Measurements from ENCODE around the gene HCN2.

Gene HCN2

DNA sequence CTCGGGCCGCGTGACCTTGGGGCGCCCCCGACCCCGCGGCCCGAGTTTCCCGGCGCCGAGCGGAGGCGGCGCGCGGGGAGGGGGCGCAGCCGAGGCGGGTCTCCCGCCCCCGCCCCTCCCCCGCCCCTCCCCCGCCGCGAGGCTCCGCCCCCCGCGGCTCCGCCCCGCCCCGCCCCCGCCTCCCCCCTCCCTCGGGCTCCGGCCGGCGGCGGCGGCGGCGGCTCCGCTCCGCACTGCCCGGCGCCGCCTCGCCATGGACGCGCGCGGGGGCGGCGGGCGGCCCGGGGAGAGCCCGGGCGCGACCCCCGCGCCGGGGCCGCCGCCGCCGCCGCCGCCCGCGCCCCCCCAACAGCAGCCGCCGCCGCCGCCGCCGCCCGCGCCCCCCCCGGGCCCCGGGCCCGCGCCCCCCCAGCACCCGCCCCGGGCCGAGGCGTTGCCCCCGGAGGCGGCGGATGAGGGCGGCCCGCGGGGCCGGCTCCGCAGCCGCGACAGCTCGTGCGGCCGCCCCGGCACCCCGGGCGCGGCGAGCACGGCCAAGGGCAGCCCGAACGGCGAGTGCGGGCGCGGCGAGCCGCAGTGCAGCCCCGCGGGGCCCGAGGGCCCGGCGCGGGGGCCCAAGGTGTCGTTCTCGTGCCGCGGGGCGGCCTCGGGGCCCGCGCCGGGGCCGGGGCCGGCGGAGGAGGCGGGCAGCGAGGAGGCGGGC lies at the start of gene HCN2:
Gene HCN2 (plus strand): TSS at position 189 of the 703 bp plus-strand sequence. CDS start 65 bp downstream, at position 254.
- DNase-seq: peak in 1 of 3 donors; percentile 38

DNA sequence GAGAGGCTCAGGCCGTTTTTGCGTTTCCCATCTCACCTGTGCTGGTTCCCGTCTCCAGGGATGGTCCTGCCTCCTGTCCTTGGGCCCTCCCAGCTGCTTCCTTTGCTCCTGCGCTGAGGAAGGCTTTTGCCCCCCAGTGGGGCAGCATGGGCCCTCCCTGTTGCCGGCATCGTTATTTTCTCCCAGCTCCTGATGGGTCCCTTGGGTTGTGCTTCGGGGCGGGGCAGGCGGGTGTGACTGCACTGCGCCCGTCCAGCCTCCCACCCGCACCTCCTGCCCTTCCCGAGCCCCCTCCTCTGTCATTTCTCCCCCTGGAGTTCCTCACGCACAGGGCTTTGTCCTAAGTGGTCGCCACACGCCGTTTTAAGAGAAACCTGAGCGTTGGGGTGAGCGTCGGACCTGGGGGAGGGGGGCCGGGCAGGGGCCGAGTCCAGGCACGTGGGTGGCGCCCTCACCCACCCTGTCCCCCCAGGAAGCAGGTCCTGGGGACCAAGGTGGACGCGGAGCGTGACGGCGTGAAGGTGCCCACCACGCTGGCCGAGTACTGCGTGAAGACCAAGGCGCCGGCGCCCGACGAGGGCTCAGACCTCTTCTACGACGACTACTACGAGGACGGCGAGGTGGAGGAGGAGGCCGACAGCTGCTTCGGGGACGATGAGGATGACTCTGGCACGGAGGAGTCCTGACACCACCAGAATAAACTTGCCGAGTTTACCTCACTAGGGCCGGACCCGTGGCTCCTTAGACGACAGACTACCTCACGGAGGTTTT lies 48.6 kb upstream of the HCN2 start:
- DNase-seq: no peak

DNA sequence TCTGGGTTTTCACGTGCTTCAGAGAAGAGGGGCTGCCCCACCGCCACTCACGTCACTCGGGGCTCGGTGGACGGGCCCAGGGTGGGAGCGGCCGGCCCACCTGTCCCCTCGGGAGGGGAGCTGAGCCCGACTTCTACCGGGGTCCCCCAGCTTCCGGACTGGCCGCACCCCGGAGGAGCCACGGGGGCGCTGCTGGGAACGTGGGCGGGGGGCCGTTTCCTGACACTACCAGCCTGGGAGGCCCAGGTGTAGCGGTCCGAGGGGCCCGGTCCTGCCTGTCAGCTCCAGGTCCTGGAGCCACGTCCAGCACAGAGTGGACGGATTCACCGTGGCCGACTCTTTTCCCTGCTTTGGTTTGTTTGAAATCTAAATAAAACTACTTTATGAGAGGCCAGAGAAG lies 48.0 kb upstream of the HCN2 start:
- DNase-seq: no peak

DNA sequence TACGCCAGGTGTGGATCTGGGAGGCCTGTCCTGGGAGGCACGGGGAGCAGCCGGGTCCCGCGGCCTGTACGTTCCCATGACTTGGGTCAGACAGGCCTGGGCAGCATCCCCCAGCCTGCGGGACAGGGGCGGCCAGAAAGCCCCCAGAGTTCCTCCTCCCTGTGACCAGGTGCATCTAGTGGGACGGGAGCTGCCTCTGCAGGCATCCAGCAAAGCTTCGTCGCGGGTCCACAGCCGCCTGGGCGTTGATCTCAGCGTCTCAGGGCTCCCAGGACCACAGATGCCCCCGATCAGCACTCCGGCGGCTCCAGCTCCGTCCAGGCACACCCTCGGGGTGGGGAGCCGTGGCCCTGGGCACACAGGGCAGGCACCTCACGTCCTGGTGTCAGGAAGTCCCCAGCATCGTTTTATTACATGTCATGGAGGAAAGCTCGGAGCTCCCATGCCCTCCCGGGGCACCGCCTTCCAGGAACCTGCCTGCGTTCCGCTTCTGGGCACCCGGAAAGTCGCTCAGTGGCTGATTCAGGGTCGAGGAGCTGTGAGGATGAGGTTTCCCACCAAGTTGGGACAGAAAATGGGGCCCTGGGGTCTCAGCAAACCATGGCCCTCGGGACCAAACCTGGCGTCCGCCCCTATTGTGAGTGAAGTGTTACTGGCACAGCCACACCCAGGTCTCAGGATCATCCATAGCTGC lies 47.4 kb upstream of the HCN2 start:
- DNase-seq: no peak

DNA sequence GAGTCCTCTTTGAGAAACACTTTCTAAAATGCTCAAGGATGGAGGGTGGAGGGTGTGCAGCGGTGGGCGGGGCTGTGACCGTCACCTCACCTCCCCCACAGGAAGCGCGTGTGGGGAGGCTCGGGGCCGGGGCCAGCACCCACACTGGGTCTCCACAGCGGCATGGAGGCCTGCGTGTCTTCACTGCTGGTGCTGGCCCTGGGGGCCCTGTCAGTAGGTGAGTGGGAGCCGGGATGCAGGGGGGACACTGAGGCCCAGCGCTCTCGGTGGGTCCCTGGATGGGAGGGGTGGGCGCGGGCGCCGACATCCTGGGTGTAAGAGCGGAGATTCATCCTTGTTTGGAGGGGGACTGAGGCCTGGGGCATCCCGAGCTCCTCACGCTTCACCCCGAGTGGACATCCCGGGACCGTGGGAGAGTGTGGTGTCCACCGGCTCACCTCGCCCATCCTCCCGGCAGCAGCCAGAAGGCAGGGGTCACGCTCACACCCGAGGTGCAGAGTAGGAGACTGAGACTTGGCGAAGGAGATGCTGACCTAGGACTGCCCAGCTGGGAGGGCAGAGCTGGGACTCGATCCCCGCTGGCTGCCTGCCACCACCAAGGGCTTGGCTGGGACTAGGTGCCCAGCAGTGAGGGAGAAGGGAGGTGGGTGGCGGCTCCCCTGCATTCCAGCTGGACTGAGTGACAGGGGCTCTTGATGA lies 45.6 kb upstream of the HCN2 start, which contains the start of gene GZMM:
Gene GZMM (plus strand): TSS at position 144 of the 699 bp plus-strand sequence. CDS start 19 bp downstream, at position 163.
- no peak for DNase-seq

DNA sequence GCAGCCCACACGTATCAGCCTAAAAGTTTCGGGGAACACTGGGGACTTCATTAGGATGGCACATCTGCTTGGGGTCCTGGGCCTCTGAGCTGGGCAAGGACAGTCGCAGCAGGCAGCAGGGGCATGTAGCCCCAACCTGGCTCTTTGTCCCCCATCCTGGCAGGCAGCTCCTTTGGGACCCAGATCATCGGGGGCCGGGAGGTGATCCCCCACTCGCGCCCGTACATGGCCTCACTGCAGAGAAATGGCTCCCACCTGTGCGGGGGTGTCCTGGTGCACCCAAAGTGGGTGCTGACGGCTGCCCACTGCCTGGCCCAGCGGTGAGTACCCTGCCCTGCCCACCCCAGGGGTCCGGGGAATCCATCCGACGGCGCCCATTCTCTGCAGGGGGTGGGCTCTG lies 42.6 kb upstream of the HCN2 start:
- DNase-seq: no peak

DNA sequence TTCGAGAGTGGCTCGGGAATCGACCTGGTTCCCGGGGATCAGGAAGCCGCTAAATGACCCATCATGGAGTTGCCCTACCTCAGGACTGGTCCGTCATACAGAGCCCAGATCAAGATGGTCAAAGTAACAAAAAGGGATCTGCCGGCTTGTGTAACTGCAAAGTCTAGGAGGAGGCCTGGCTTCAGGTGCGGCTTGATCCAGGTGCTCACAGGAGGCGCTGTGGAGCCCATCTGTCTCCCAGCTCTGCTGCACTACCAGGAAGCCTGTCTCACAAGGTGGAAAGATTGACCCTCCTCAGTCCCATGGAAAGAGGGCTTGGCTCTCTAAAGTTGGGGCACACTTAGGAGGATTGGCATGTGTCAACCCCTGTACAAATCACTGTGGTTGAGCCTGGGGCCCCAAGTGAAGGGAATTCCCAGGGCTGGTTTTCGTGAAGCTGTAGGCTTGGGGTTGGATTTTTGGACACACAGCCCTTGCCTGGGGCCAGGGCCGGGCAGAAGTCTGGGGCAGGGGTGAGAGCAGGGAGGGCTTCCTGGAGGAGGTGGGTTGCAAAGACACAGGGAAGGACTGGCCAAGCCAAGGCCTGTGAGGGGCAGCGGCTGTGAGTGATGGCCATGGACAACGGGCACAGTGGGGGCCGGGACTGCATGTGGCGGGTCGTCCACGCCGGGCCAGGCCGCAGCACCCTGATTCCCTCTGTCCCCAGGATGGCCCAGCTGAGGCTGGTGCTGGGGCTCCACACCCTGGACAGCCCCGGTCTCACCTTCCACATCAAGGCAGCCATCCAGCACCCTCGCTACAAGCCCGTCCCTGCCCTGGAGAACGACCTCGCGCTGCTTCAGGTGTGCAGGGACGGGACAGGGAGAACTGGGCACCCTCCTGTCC lies 41.6 kb upstream of the HCN2 start:
- DNase-seq: no peak

DNA sequence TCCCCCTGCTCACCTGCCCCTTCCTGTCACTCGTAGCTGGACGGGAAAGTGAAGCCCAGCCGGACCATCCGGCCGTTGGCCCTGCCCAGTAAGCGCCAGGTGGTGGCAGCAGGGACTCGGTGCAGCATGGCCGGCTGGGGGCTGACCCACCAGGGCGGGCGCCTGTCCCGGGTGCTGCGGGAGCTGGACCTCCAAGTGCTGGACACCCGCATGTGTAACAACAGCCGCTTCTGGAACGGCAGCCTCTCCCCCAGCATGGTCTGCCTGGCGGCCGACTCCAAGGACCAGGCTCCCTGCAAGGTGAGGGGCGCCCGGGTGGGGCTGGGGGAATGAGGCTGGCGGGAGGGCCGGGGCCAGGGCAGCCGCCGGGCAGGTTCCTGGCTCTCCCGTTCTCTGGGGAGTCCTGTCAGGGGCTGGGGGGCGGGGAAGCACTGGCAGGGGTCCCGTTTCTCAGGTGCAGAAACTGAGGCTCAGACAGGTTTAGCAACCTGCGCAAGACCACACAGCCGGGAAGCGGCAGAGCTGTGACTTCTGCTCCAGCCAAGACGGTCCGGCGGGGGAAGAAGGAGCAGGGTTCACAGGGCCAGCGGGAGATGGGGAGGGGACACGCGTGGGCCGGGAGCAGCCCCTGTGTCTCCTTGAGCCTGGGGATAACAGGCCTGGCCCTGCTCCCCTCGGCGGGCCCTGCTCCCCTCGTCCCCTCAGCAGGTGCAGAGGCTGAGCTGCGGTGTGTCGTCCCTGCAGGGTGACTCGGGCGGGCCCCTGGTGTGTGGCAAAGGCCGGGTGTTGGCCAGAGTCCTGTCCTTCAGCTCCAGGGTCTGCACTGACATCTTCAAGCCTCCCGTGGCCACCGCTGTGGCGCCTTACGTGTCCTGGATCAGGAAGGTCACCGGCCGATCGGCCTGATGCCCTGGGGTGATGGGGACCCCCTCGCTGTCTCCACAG lies 40.5 kb upstream of the HCN2 start:
- no peak for DNase-seq

DNA sequence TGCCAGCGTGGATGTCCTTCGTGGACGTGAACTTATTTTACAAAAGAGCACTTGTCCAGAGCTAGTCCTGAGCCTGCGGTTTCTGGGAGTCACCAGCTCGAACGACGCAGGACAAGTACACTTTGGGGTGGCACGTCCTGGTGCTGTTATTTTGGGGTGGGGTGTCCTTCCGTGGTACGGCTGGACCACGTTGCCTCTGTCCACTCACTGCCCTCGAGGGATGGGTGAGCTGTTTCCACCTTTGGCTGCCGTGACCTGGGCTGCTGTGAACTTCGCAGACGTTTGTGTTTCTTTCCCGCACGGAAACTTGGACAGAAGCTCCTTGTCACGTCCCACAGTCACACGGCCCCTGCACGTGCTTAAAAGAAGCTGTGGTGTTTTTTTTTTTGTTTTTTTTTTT lies 34.9 kb upstream of the HCN2 start:
- no peak for DNase-seq

DNA sequence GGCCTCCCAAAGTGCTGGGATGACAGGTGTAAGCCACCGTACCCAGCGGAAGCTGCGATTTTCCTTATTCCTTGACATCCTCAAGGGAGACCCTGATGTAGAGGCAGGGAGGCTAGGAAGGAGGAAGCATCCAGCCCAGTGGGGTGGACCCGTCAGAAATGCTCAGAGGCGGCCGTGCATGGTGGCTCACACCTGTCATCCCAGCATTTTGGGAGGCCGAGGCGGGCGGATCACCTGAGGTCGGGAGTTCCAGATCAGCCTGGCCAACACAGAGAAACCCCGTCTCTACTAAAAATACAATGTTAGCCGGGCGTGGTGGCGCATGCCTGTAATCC lies 34.2 kb upstream of the HCN2 start:
- DNase-seq: no peak

DNA sequence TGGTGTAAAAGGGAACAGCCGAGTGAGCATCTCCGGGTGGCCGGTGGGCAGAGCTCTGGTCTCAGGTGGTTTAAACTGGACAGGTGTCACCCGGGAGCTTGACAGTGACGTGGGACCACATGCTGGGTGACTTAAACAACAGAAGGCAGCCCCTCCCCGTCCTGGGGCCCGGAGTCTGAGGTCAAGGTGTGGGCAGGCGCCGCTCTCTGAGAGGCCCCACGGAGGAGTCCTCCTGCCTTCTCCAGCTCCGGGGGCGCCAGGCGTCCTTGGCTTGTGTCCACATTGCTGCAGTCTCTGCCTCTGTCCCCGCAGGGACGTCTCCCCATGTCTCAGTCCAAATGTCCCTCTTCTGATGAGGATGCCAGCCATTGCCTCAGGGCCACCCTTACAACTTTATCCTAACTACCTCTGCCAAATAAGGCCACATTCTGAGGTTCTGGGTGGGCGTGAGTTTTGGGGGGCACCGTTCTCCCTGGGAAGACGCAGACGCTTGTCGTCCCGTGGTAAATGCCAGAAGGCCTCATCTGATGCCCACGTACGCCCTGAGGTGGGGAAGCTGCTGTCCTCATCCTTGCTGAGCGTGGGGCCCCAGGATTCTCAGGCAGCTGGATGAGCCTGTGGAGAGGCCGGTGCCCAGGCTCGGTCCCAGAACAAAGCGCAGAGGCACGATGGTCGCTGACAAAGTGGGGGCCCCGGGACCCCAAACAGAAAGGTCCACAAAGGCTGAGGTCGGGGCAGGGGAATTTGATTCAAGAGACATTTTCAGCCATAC lies 32.9 kb upstream of the HCN2 start:
- no peak for DNase-seq

DNA sequence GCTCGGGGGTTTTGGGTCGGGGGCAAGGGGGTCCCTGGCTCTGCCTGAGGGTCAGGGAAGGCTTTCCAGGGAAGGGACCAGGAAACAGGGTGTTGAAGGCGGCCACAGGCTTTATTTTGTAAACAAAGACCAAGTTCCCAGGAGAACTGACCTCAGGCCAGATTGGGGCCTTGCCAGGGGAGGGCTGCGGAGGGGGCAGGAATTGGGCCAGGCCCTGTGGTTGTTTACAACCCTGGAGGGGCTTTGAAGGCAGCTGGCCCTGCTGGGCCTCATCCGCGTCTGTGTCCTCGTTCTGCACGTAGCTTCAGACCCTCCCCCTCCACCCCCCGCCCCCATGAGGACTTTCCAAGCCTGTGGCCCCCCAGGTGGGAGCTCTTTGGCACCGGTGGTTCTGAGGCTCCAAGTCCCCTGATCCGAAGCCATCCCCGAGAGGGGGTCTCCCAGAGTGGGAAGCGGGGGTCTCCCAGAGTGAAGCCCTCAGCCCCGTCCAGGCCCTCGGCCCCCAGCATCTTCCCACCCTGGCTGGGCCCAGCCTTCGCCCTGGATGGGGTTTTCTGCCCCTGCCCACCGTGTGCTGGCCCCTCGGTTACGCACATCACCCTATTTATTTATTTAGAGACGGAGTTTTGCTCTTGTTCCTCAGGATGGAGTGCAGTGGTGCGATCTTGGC lies 30.8 kb upstream of the HCN2 start:
- DNase-seq: no peak

DNA sequence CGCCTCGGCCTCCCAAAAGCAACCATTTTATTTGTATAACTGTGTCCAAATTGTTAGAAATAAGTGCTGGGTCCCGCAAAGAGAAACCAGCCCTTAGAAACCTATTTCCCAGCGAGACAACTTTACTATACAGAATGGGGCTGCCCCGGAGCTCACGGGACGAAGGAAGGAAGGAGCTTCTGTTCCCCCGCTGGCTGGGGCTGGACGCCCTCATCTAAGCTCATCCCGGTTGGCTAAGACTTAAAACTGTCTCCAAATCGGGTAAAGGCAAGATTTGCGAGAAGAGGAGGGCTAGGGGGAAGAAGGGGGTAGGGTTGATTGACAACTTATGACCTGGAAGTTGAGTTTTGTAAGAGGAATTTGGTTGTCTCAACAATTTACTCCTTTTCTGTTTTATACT lies 29.6 kb upstream of the HCN2 start:
- peak in 2 of 3 donors; percentile 32 to 39 for DNase-seq

DNA sequence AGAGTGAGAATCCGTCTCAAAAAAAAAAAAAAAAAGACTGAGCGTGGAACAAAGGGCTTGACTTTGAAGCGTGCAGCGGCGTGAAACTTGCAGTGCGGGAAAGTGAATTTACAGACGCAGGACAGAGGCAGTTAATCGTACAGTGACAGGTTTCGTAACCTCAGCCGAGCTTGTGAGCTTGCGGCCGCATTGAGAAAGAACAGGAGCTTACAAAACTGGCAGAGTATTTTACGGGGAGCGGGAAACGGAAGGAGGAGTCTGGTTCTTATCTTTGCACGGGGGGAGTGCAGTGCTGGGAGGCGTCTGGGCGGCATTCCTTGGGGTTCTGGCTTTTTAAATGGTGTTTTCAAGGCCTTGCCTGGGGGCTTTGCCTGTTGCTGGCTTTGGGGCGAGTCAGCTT lies 23.3 kb upstream of the HCN2 start:
- peak; percentile 61 to 85 (median 70) for DNase-seq

DNA sequence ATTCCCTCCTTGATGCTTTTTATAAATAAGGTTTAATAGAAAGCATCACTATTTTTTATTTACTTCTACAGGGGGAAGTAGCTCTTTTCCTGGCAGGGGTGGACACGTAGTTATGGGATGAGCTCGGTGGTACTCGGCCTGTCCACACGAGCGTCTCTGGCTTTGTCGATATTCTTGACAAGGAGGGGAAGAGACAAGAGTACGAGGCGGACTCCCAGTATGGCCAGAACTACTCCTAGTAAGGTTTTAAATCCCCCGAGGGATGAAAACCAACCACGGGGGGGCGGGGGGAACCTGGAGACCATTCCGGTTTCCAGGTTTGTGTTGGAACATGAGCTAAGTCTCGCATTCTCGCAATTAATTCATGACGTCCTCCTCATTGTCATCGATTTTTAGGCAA lies 22.8 kb upstream of the HCN2 start:
- DNase-seq: no peak

DNA sequence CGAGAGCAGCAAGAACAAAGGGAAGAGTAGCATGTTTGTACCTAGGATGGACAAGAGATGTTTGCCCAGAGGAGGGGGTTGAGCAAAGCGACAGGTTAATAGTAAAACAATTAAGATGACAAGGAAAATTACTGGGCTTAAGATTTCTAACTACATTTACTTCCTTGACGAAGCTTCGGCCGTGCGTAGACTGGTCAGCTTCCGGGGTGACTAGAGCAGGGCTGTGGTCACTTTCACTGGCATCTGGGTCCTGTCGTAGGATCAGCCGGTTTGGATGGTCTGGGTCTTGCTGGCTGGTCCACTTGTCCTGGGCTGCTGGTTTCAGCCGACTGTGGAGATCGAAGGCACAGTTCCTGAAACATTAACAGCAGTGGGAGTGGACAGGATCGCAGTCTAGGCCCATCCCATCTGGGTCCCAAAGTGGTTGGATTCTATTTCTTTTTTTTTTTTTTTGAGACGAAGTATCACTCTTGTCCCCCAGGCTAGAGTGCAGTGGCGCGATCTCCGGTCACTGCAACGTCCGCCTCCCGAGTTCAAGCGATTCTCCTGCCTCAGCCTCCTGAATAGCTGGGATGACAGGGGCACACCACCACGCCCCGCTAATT lies 22.3 kb upstream of the HCN2 start:
- DNase-seq: peak in 2 of 3 donors; percentile 33 to 44

DNA sequence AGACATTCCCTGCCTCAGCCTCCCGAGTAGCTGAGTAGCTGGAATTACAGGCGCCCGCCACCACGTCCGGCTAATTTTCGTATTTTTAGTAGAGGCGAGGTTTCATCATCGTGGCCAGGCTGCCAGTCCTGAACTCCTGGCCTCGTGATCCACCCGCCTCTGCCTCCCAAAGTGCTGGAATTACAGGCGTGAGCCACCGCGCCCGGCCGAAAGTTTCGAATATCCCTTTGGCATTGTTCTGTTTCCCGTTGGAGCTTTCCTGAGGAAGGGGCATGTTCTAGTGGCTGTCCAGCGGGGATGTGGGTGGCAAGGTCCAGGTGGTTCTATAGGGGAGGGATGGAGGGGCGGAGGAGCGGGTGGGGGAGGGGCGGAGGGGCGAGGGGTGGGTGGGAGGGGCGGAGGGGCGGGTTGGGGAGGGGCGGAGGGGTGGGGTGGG lies 19.4 kb upstream of the HCN2 start:
- DNase-seq: peak in 2 of 3 donors; percentile 20 to 27

DNA sequence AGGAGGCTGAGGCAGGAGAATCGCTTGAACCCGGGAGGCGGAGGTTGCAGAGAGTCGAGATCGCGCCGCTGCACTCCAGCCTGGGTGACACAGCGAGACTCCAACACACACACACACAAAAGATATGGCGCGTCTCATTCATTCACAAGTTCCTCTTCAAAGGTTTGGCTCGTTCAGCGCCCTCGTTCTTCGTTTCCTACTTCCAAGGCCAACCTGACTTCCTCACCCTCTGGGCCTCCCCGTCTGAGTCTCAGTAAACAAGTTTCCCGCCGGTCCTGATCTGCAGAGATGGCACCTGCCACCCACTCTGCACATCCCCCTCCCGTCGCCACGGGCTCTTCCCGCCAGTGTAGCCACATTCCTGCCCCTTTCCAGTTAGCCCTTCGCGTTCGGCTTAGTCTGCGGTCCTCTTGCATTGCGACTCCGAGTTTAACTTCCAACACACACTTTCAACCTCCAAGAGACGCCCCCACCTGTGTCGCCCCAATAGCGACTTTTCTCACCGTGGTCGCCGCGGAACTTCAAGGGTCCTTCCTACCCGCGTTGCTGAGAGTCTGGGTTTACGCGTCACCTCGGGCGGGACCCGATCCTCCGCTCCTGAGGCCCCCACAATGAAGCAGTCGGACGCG lies 18.6 kb upstream of the HCN2 start:
- peak; percentile 71 to 77 (median 77) for DNase-seq
